Mucosa of rectum (tissue), 2 donors: ENCODE results near the gene ANTXR1.
"Not testable (repeated sequence)": the region's sequence is repeated elsewhere in the genome, so short reads cannot be mapped to it uniquely, and the experiment has no call there.

Source experiments
- H3K27ac ChIP-seq, 2 donors: one replicate each; pipeline ENCODE4 v1.7.0; 2013; ENCODE audit warnings: inconsistent platforms in 2 of 2, low read depth in 2 of 2, low read length in 2 of 2
- H3K27me3 ChIP-seq, 2 donors: one replicate each; pipeline ENCODE4 v1.7.0; 2013; ENCODE audit warnings: low read length in 2 of 2; ENCODE audit not compliant: control insufficient read depth in 2 of 2, insufficient read depth in 2 of 2
- H3K36me3 ChIP-seq, 2 donors: one replicate each; pipeline ENCODE4 v1.7.0; 2013; ENCODE audit warnings: low read length in 2 of 2; ENCODE audit not compliant: control insufficient read depth in 2 of 2, insufficient read depth in 2 of 2
- H3K4me1 ChIP-seq, 2 donors: one replicate each; pipeline ENCODE4 v1.7.0; 2013; ENCODE audit warnings: low read length in 2 of 2, mild to moderate bottlenecking in 1 of 2; ENCODE audit not compliant: control insufficient read depth in 2 of 2, insufficient read depth in 2 of 2
- H3K4me3 ChIP-seq, 2 donors: one replicate each; pipeline ENCODE4 v1.7.0; 2013; ENCODE audit warnings: low read length in 2 of 2
- H3K9ac ChIP-seq, 2 donors: one replicate each; pipeline ENCODE4 v1.7.0; 2013; ENCODE audit warnings: low read length in 2 of 2, low read depth in 1 of 2, mild to moderate bottlenecking in 1 of 2
- H3K9me3 ChIP-seq, 2 donors: one replicate each; pipeline ENCODE4 v1.7.0; 2013; ENCODE audit warnings: low read length in 2 of 2; ENCODE audit not compliant: control insufficient read depth in 2 of 2
- donor health status: healthy.
- donor health status: Normal muscosa, but diverticular disease.

Gene ANTXR1

DNA sequence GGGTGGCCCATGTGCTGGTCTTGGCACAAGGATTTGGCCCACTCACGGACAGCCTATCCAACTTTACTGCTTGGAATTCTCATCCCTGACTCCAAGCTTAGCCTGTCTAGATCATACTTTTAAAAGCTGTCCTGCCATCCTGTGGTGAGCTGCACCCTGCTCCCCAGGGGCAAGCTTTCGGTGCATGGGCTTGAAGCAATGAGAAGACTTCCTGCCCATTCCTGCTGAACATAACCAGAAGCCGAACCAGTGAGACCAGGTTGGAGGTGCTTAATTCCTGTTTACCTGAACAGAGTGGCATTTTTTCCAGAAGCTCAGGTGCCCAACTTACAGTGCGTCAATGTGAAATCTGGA lies 154.5 kb downstream of the ANTXR1 start:
- H3K4me3 ChIP-seq: no peak overlapping the region
- no peaks in the 10 kb centered on the region for H3K9me3 ChIP-seq
- no peak overlapping the region for H3K9ac ChIP-seq
- H3K27me3 ChIP-seq: no peaks in the 10 kb centered on the region
- peaks cover 5 to 6% of the 10 kb centered on the region in 2 donors for H3K4me1 ChIP-seq
- no peaks in the 10 kb centered on the region for H3K36me3 ChIP-seq
- H3K27ac ChIP-seq: no peak overlapping the region

DNA sequence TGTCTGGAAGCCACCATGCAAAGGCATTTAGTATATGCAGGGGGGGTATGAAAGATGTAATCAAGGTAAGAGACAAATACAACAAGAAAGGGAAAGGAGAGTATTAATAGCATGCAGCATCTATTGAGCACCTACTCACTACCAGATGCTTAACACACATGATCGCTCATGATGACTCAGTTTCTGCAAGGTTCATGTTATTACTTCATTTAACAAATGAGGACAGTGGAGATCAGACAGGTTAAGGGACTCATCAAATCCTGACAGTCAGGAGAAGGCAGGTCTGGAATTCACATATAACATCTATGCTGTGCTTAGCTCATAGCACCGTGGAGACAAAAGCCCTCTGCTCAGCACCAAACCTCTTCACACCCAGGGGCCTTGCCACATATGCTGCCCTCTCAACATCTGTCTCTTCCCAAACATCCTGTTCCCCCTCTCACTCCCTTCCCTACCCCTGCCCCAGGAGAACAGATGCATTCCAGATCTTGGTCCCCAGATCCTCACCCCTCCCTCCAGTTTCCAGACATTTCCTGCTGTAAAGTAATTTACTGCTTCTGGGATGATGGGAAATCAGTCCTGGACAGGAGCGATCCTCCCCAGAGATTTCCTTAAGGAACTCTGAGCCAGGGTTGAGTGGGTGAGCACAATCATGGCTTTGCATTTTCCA lies 155.3 kb downstream of the ANTXR1 start:
- H3K36me3 ChIP-seq: no peaks in the 10 kb centered on the region
- no peaks in the 10 kb centered on the region for H3K9me3 ChIP-seq
- H3K27me3 ChIP-seq: no peaks in the 10 kb centered on the region
- no peak overlapping the region for H3K9ac ChIP-seq
- H3K27ac ChIP-seq: no peak overlapping the region
- H3K4me3 ChIP-seq: no peak overlapping the region
- H3K4me1 ChIP-seq: peaks cover 5 to 6% of the 10 kb centered on the region in 2 donors

DNA sequence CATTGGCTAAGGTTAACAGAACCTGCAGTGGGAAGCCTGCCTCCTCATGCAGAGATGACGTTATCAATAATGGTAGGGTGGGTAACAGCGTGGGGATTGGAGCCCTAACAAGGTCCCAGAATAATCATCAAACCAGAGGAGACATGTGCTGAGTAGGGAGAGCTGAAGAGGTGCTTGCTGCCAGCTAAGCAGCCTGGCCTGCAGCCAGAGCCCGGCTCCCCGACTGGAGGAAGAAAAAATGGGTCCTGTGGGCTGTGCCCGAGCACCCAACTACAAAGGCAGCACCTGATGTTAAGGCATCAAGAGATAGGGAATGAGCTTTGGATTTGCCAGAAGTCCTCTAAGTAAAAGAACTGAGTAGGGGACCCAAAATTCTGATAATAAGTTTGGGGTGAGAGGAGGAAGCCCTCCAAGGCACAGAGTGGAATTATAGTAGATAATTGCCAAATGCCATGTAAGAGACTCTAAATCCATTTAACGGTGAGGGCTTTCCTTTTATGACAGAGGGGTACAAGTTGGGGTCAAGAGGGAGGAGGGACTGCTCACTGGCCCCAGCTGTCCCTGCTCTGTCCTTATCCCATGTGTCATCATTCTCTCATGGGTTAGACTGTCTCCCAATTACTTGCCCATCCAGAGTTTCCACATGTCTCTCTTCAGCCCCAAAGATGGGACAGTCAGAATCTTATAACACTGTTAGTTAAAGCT lies 156.1 kb downstream of the ANTXR1 start:
- Histone ChIP-seq H3K36me3 (no peaks in the 10 kb centered on the region), H3K9me3 (no peaks in the 10 kb centered on the region), H3K9ac (no peak overlapping the region), H3K4me1 (peaks cover 4 to 5% of the 10 kb centered on the region in 2 donors), H3K27ac (no peak overlapping the region), H3K27me3 (no peaks in the 10 kb centered on the region), H3K4me3 (no peak overlapping the region)

DNA sequence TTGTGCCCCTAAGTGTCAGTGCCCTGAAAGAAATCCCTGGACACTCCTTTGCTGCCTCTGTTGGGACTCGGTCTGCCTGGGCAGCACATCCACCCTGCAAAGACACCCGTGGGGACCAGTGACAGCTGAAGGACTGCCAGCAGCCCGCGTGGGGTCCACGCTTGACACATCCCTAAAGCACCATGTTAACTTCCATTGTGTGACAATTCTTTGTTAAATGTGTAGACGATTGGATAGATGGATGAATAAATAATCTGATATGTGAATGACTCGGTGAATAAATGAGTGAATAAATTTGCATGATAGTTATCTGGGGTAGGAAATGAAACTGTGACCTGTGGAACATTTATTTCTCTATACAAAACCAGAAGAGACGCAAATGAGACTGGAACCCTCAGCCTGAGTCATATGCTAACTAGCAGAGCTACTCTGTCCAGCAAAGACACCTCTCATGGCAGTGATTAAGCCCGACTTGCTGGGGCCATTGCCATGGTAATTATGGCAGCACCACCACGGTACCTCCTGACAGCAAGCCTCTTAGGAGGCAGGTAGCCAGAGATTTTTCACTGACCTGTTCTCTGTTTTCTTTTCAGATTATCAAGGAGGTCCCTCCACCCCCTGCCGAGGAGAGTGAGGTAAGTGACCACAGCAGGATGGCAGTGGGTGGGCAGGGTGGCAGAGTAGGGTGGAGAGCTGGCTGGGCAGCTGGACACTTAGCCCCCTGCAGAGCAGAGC lies 156.8 kb downstream of the ANTXR1 start:
- H3K4me1 ChIP-seq: peaks cover 4 to 5% of the 10 kb centered on the region in 2 donors
- H3K27me3 ChIP-seq: no peaks in the 10 kb centered on the region
- H3K9ac ChIP-seq: no peak overlapping the region
- H3K9me3 ChIP-seq: no peaks in the 10 kb centered on the region
- peak overlapping the region in 1 of 2 donors; percentile 39 for H3K27ac ChIP-seq
- no peak overlapping the region for H3K4me3 ChIP-seq
- H3K36me3 ChIP-seq: no peaks in the 10 kb centered on the region

- Histone ChIP-seq H3K9me3 (no peaks in the 10 kb centered on the region), H3K27me3 (no peaks in the 10 kb centered on the region), H3K9ac (no peak overlapping the region), H3K4me1 (peaks cover 4 to 5% of the 10 kb centered on the region in 2 donors), H3K27ac (peak overlapping the region in 1 of 2 donors; percentile 17), H3K36me3 (no peaks in the 10 kb centered on the region), H3K4me3 (no peak overlapping the region)
Measured at GRCh38 chr2:69170661-69171060, 157.7 kb downstream of the ANTXR1 start.

DNA sequence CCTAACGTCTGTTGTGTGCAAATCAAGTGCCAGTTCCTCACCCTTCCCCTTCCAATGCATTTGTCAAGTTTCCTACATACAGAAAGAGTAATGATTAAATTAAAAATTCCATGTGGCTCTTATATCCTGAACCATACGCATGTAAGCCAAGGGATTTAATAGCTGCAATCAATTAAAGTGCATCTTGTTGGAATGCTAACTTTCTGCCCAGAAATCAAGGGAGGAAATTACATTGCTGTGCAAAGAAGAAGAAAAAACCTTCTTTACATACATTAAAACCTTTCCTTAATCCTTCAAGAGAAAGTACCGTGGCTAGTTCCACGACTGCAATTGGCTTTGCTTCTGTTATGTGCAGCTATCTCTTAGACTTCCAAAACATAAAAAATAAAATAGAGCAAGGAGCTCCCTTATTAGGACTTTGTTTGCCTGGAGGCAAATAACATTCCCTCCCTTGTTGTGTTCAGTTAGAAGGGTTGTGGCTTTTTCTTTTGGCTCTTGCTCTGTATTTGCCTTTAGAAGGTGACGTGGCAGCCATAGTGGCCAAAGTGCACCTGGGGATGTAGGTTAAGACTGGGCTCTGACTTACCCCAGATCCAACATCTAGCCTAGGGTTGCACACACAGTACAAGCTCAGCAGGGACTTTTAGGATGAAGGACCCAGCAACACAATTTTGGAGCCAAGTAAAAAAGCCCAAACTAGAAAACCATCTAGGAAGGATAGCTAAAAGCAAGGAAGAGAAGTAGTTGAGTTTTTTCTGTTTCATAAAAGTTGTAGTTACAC lies 158.3 kb downstream of the ANTXR1 start:
- Histone ChIP-seq H3K4me3 (no peak overlapping the region), H3K27ac (peak overlapping the region; percentile 34 to 35), H3K9ac (no peak overlapping the region), H3K9me3 (no peaks in the 10 kb centered on the region), H3K27me3 (no peaks in the 10 kb centered on the region), H3K4me1 (peaks cover 4 to 8% of the 10 kb centered on the region in 2 donors), H3K36me3 (no peaks in the 10 kb centered on the region)

DNA sequence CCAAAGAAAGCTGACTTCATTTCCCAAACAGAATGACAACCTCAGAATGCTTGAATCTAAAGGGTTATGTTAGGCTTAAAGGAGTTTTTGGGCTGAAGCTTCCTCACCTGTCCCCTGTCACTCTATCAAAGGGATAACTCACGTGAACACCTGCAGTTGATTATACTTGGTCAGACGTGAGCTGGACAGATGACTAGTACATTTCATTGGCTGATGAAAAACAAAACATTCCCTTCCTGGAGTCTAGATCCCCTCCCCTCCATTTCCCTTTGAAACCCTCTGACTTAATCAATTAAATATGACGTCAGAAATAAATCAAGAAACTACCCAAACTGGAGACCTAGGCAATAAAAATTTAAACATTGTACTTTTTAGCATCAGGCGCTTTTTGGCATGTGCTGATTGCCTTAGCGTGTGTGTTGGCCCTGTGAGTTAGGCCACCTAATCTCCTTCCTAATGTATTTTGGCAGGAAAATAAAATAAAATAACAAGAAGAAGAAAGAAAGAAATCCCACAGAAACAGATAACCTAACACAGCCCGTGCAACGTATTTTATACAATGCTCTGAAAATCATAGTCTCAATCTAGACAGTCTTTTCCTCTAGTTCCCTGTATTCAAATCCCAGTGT lies 159.0 kb downstream of the ANTXR1 start:
- H3K36me3 ChIP-seq: no peaks in the 10 kb centered on the region
- H3K4me1 ChIP-seq: peaks cover under 1 to 8% of the 10 kb centered on the region in 2 donors
- no peaks in the 10 kb centered on the region for H3K27me3 ChIP-seq
- H3K4me3 ChIP-seq: no peak overlapping the region
- H3K9ac ChIP-seq: no peak overlapping the region
- H3K9me3 ChIP-seq: no peaks in the 10 kb centered on the region
- peak overlapping the region; percentile 34 to 35 for H3K27ac ChIP-seq

DNA sequence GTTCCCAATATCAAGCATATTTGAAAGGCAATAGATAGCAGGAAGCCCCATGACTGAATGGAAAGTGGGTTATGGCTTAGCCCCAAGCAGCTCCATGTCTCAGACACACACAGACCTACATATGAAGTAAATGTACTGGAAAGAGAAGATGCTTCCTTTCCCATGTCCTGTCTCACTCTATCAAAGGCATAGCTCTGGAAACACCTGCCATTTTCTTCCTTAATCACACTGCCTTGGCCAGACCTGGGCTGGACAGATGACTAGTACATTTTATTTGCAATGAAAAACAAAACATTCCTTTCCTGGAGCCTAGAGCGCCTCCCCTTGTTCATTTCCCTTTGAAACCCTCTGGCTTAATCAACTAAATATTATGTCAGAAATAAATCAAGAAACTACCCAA lies 160.7 kb downstream of the ANTXR1 start:
- H3K36me3 ChIP-seq: no peaks in the 10 kb centered on the region
- no peaks in the 10 kb centered on the region for H3K9me3 ChIP-seq
- H3K4me3 ChIP-seq: no peak overlapping the region
- peaks cover 3 to 13% of the 10 kb centered on the region in 2 donors for H3K4me1 ChIP-seq
- no peak overlapping the region for H3K9ac ChIP-seq
- no peak overlapping the region for H3K27ac ChIP-seq
- H3K27me3 ChIP-seq: no peaks in the 10 kb centered on the region

- not testable (repeated sequence) for H3K4me3 ChIP-seq, H3K27me3 ChIP-seq, H3K27ac ChIP-seq, H3K36me3 ChIP-seq, H3K9me3 ChIP-seq, H3K9ac ChIP-seq
- H3K4me1 ChIP-seq: peaks cover 3 to 13% of the 10 kb centered on the region in 2 donors
Measured at GRCh38 chr2:69174211-69174610, 161.2 kb downstream of the ANTXR1 start.
